Tibial nerve (tissue), 4 donors: Measurements from ENCODE around the gene GALNT3. TPM values are rescaled to one million over a fixed set of nuclear protein-coding genes. Genes with fewer than 3 reads are reported as not detected.

Experiments used
- DNase-seq, 2 donors: peaks; one replicate each; pipeline ENCODE4 v3.0.0-alpha.2; 2019; ENCODE audit warnings: low spot score in 2 of 2
- H3K27ac ChIP-seq, 4 donors: fragments of 200-600 bp; sonication (generic) in 3 of 4; one replicate each; pipeline ENCODE4 v1.5.1; 2017 to 2019; ENCODE audit warnings: mild to moderate bottlenecking in 1 of 4
- H3K27me3 ChIP-seq, 2 donors: fragments of 200-600 bp; sonication (generic) in 1 of 2; one replicate each; pipeline versions ENCODE4 v1.5.1 to v1.6.0; 2017 to 2019
- H3K36me3 ChIP-seq, 3 donors: fragments of 200-600 bp; sonication (generic); one replicate each; pipeline ENCODE4 v1.5.1; 2018 to 2019
- H3K4me1 ChIP-seq, 4 donors: fragments of 200-600 bp; sonication (generic) in 3 of 4; one replicate each; pipeline ENCODE4 v1.5.1; 2017 to 2019
- H3K4me3 ChIP-seq, 4 donors: fragments of 200-600 bp; sonication (generic) in 3 of 4; one replicate each; pipeline ENCODE4 v1.5.1; 2017 to 2019; ENCODE audit warnings: mild to moderate bottlenecking in 1 of 4, moderate library complexity in 1 of 4
- H3K9me3 ChIP-seq, 4 donors: fragments of 200-600 bp; sonication (generic) in 3 of 4; one replicate each; pipeline ENCODE4 v1.5.1; 2017 to 2019
- EP300 ChIP-seq, 2 donors: sonication (generic); formaldehyde crosslinking; IDR thresholded peaks; one replicate each; pipeline ENCODE4 v1.6.1; 2017; ENCODE audit warnings: antibody characterized with exemption in 2 of 2, mild to moderate bottlenecking in 1 of 2
- POLR2A ChIP-seq, 2 donors: fragments of 450-650 bp; IDR thresholded peaks; one replicate each; pipeline ENCODE4 v1.6.1; 2017; ENCODE audit warnings: antibody characterized with exemption in 2 of 2, mild to moderate bottlenecking in 2 of 2, moderate library complexity in 2 of 2
- WGBS, 2 donors: methylation state at CpG; one replicate each; pipeline ENCODE4 v1.1.5; 2018; 5-methylcytosine and 5-hydroxymethylcytosine counted together
- total RNA-seq, 4 donors: library from RNA; depleted of rRNA; stranded (reverse); fragments of >200 nt; gene quantifications; one replicate each; pipeline ENCODE4 v1.1.0, GENCODE V29; 2016
- TF ChIP-seq, protein P1 (sequence below), 5 experiments: fragments of 200-600 bp in 3 of 5; fragments of 450-650 bp in 2 of 5; sonication (generic) in 3 of 5; IDR thresholded peaks; one replicate each; pipeline ENCODE4 v1.5.1; 2016 to 2019; ENCODE audit warnings: antibody characterized with exemption in 5 of 5, mild to moderate bottlenecking in 3 of 5, moderate library complexity in 2 of 5

GALNT3 gene
- total RNA-seq, 4 donors from 2014 or later = 1.0 to 7.9 (median 2.6) TPM

DNA sequence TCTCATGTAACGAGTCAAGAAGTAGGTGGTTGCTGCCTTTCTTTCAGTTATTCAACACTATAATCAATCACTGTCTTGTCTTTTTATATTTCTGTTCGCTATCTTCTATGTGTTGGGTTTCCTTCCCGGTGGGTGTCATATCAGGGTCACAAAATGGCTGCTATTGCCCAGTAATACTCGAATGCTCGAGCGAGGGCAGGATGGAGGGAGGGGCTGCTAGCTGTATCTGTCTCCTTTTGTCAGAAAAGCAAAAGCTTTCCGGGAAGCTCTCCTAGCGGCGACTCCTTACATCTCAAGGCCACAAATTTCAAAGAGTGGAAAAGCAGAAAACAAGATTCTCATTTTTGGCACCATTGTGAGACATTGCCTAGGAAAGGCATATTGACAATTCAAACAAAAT, 16.4 kb upstream of the GALNT3 start:
- 94 to 97% methylated on average over 9 of the region's 9 CpGs for WGBS, 2 donors
- Histone ChIP-seq H3K27me3 (no peaks in the 10 kb centered on the region), H3K27ac (no peak overlapping the region), H3K9me3 (no peaks in the 10 kb centered on the region), H3K36me3 (no peaks in the 10 kb centered on the region), H3K4me3 (no peak overlapping the region), H3K4me1 (no peaks in the 10 kb centered on the region)
- DNase-seq = no peak
- TF ChIP-seq, protein P1, sequence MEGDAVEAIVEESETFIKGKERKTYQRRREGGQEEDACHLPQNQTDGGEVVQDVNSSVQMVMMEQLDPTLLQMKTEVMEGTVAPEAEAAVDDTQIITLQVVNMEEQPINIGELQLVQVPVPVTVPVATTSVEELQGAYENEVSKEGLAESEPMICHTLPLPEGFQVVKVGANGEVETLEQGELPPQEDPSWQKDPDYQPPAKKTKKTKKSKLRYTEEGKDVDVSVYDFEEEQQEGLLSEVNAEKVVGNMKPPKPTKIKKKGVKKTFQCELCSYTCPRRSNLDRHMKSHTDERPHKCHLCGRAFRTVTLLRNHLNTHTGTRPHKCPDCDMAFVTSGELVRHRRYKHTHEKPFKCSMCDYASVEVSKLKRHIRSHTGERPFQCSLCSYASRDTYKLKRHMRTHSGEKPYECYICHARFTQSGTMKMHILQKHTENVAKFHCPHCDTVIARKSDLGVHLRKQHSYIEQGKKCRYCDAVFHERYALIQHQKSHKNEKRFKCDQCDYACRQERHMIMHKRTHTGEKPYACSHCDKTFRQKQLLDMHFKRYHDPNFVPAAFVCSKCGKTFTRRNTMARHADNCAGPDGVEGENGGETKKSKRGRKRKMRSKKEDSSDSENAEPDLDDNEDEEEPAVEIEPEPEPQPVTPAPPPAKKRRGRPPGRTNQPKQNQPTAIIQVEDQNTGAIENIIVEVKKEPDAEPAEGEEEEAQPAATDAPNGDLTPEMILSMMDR (IDR thresholded peaks at IDR 0.05) = no peak
- TF ChIP-seq EP300 (IDR thresholded peaks at IDR 0.05) = no peak
- no peak for TF ChIP-seq POLR2A (IDR thresholded peaks at IDR 0.05)

DNA sequence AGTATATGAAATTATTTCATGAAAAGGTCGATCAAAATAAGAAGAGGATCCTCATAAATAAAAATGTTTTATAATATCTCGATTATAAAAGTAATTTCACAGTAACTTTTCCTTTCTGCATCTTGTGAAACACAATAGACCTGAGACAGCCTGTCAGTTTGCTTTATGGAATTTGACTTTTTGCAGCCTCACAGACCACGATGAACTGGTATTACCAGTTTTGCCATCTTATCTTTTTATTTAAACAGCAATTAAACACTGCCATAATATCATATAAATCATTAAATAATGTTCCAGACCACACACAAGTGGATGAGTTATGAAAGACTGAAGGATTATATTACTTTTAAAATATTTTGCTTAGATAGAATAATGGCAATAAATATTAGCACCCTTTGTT, 10.7 kb upstream of the GALNT3 start:
- no peaks in the 10 kb centered on the region for H3K27me3 ChIP-seq
- no peaks in the 10 kb centered on the region for H3K9me3 ChIP-seq
- no peaks in the 10 kb centered on the region for H3K36me3 ChIP-seq
- TF ChIP-seq POLR2A (IDR thresholded peaks at IDR 0.05) (no peak), EP300 (IDR thresholded peaks at IDR 0.05) (no peak)
- TF ChIP-seq, protein P1 (IDR thresholded peaks at IDR 0.05) = no peak
- WGBS, 2 donors = 85 to 87% methylated on average over 3 of the region's 3 CpGs
- H3K4me3 ChIP-seq = no peak overlapping the region
- H3K4me1 ChIP-seq = no peaks in the 10 kb centered on the region
- H3K27ac ChIP-seq = no peak overlapping the region
- DNase-seq = no peak

DNA sequence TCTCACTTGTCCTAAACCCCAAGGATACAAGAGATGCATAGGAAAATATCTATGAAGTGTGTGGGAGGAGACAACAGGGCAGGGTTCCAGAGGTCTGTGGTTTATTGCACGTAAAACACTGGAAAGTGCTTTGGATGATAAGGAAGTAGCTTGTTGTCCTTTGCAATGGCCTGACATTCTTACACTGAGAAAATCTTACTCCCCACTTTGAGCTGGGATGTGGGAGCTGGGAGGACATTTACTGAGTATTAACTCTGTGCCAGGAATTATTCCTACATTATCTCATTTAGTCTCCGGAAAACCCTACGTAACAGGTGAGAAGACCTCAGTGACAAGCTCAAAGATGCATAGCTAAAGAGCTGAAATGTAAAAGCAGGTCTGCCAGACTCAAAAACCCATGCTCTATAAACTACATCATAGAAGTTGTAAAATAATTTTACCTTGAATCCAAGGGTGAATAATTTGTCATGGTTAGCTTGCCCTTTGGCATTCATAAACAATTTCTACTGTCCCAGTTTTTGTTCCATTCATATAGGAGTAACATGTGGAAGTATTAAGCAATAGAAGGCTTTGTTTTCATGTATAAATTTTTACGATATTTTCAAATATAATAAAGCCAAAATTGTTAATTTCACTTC, 9.2 kb upstream of the GALNT3 start:
- no peak for DNase-seq
- H3K4me1 ChIP-seq = no peaks in the 10 kb centered on the region
- WGBS, 2 donors = 64 to 70% methylated on average over 4 of the region's 4 CpGs
- H3K4me3 ChIP-seq = no peak overlapping the region
- H3K27ac ChIP-seq = no peak overlapping the region
- TF ChIP-seq EP300 (IDR thresholded peaks at IDR 0.05) (no peak), POLR2A (IDR thresholded peaks at IDR 0.05) (no peak)
- TF ChIP-seq, protein P1 (IDR thresholded peaks at IDR 0.05) = no peak
- H3K36me3 ChIP-seq = no peaks in the 10 kb centered on the region
- no peaks in the 10 kb centered on the region for H3K27me3 ChIP-seq
- no peaks in the 10 kb centered on the region for H3K9me3 ChIP-seq

DNA sequence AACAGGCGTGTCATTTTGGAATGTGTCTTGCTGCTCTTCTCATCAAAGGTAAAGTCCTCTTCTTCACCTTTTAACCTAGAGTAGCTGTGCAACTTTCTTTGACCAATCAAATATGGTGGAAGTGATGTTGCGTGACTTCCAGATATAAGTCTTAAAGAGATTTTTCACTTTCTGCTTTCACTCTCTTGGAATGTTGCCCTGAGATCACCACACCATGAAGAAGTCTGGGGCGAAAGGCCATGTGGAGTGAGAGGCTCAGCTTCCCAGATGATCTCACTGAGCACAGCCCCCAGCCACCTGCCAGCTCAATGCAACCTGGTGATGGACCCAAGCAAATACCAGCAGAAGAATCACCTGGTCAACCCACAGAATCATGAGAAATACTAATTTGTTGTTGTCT, 7.1 kb upstream of the GALNT3 start:
- no peaks in the 10 kb centered on the region for H3K9me3 ChIP-seq
- no peaks in the 10 kb centered on the region for H3K36me3 ChIP-seq
- no peak overlapping the region for H3K27ac ChIP-seq
- H3K27me3 ChIP-seq = no peaks in the 10 kb centered on the region
- no peaks in the 10 kb centered on the region for H3K4me1 ChIP-seq
- no peak for DNase-seq
- H3K4me3 ChIP-seq = no peak overlapping the region
- 95 to 97% methylated on average over 3 of the region's 3 CpGs for WGBS, 2 donors
- TF ChIP-seq POLR2A (IDR thresholded peaks at IDR 0.05) (no peak), EP300 (IDR thresholded peaks at IDR 0.05) (no peak)
- TF ChIP-seq, protein P1 (IDR thresholded peaks at IDR 0.05) = no peak

DNA sequence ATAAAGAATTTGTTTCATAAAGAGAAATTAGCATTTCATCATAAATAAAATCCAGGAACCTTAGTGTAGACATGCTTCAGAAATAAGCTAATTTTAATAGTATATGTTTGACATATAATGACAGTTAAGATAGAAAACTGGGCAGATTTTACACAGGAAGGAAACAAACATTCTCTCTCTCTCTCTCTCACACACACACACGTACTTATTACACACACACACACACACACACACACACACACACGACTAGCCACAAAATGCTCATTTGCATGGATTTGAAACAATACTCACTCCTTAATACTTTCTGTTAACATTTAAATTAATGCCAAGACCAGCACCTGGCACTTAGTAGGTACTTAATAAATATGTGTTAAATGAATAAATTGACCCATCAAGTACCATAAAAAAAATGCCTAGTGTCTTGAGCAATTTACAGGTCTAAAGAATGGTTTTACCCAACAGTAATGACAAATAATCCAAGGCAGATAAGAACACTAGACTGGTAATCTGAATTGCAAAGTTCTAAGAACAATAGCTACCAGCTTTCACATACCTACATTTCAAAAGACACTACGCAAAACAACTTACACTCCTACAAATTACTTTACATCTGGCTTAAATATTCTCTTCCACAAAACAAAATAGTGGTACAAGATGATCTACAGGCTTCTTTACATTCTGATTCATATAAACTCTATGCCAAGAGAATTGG, 2.9 kb upstream of the GALNT3 start:
- H3K4me3 ChIP-seq = no peak overlapping the region
- H3K27me3 ChIP-seq = peaks cover 0 to 18% of the 10 kb centered on the region in 2 donors
- WGBS, 2 donors = 63 to 70% methylated on average over 3 of the region's 3 CpGs
- no peak for DNase-seq
- no peak for TF ChIP-seq EP300 (IDR thresholded peaks at IDR 0.05)
- TF ChIP-seq, protein P1 (IDR thresholded peaks at IDR 0.05) = no peak
- no peak for TF ChIP-seq POLR2A (IDR thresholded peaks at IDR 0.05)
- no peak overlapping the region for H3K27ac ChIP-seq
- H3K36me3 ChIP-seq = no peaks in the 10 kb centered on the region
- peaks cover 0 to 22% (median 17%) of the 10 kb centered on the region in 4 donors for H3K4me1 ChIP-seq
- H3K9me3 ChIP-seq = no peaks in the 10 kb centered on the region
